KMS-11 (cell line): ENCODE data around the gene GLCCI1.

ENCODE experiments used
- H2AFZ ChIP-seq: fragments of 200-600 bp; sonication (generic); 2 replicates; pipeline ENCODE4 v1.6.1; 2016; ENCODE audit warnings: antibody characterized with exemption, mixed run types, low read depth
- H3K27ac ChIP-seq: fragments of 200-600 bp; sonication (generic); 2 replicates; pipeline ENCODE4 v1.6.1; 2016; ENCODE audit warnings: mild to moderate bottlenecking, mixed run types
- H3K27me3 ChIP-seq: fragments of 200-600 bp; sonication (generic); 2 replicates; pipeline ENCODE4 v1.6.1; 2017; ENCODE audit warnings: mild to moderate bottlenecking, low read depth, mixed run types, moderate library complexity; ENCODE audit not compliant: insufficient read depth
- H3K36me3 ChIP-seq: fragments of 200-600 bp; sonication (generic); 2 replicates; pipeline ENCODE4 v1.6.1; 2017; ENCODE audit warnings: mild to moderate bottlenecking, mixed run types; ENCODE audit not compliant: insufficient read depth
- H3K4me1 ChIP-seq: fragments of 200-600 bp; sonication (generic); 2 replicates; pipeline ENCODE4 v1.6.1; 2016; ENCODE audit warnings: mild to moderate bottlenecking, low read depth, mixed run types; ENCODE audit not compliant: poor library complexity, severe bottlenecking
- H3K4me2 ChIP-seq: fragments of 200-600 bp; sonication (generic); 2 replicates; pipeline ENCODE4 v1.7.0; 2016; ENCODE audit warnings: mild to moderate bottlenecking, mixed run types
- H3K4me3 ChIP-seq: fragments of 200-600 bp; sonication (generic); IDR thresholded peaks from 2 replicates; pipeline ENCODE4 v1.6.1; 2017; ENCODE audit warnings: low read depth, low read length, mixed read lengths; ENCODE audit not compliant: insufficient read depth
- H3K79me2 ChIP-seq: fragments of 200-600 bp; sonication (generic); 2 replicates; pipeline ENCODE4 v1.6.1; 2016; ENCODE audit warnings: low read depth, mixed run types; ENCODE audit not compliant: insufficient read depth
- H3K9ac ChIP-seq: fragments of 200-600 bp; sonication (generic); 2 replicates; pipeline ENCODE4 v1.6.1; 2016; ENCODE audit warnings: mild to moderate bottlenecking, mixed run types
- H4K20me1 ChIP-seq: fragments of 200-600 bp; sonication (generic); 2 replicates; pipeline ENCODE4 v1.6.1; 2016; ENCODE audit warnings: mild to moderate bottlenecking, mixed run types; ENCODE audit not compliant: insufficient read depth
- CTCF ChIP-seq: fragments of 200-600 bp; sonication (generic); conservative IDR thresholded peaks from 2 replicates; pipeline ENCODE4 v1.6.1; 2017; ENCODE audit warnings: low read depth, mild to moderate bottlenecking, antibody characterized with exemption, low read length, moderate library complexity, mixed read lengths

The GLCCI1 gene

DNA sequence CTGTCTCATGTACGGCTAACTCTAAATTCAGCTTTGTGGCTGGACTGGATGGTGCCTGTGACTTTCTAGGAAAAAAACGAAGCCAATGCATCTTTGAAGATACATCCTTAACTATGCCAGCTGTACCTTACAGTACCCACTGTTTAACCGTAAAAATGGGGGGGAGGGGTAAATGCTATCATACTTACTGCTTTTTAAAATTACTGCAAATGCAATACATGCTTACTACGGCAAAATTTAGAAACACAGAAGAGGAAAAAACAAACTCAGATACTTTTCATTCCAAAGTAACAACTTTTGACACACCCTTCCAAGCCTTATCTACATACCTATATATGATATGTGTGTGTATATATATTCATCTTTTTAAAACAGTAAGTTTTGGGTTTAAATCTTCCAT, 20.4 kb upstream of the GLCCI1 start:
- Histone ChIP-seq H3K4me2 (no peak overlapping the region), H3K27ac (no peak overlapping the region), H4K20me1 (no peaks in the 10 kb centered on the region), H3K4me3 (no peak overlapping the region), H3K27me3 (no peaks in the 10 kb centered on the region), H3K4me1 (peaks cover 71% of the 10 kb centered on the region), H3K79me2 (no peaks in the 10 kb centered on the region), H3K9ac (no peak overlapping the region), H2AFZ (no peak overlapping the region), H3K36me3 (no peaks in the 10 kb centered on the region)
- TF ChIP-seq CTCF, result no peak

GRCh38 chr7:7953806-7954205, 14.8 kb upstream of the GLCCI1 start:
- no peaks in the 10 kb centered on the region for H3K27me3 ChIP-seq
- H4K20me1 ChIP-seq, result no peaks in the 10 kb centered on the region
- no peaks in the 10 kb centered on the region for H3K79me2 ChIP-seq
- no peak overlapping the region for H3K27ac ChIP-seq
- no peak overlapping the region for H3K4me2 ChIP-seq
- H3K9ac ChIP-seq, result no peak overlapping the region
- H3K4me3 ChIP-seq, result no peak overlapping the region
- no peak for TF ChIP-seq CTCF
- H3K36me3 ChIP-seq, result no peaks in the 10 kb centered on the region
- H2AFZ ChIP-seq, result no peak overlapping the region
- H3K4me1 ChIP-seq, result peaks cover 60% of the 10 kb centered on the region

GRCh38 chr7:7956531-7957128, 12.0 kb upstream of the GLCCI1 start:
- H3K4me2 ChIP-seq, result no peak overlapping the region
- H3K27me3 ChIP-seq, result no peaks in the 10 kb centered on the region
- no peak overlapping the region for H3K27ac ChIP-seq
- H4K20me1 ChIP-seq, result no peaks in the 10 kb centered on the region
- no peak overlapping the region for H2AFZ ChIP-seq
- H3K4me1 ChIP-seq, result peaks cover 71% of the 10 kb centered on the region
- no peak for TF ChIP-seq CTCF
- no peaks in the 10 kb centered on the region for H3K79me2 ChIP-seq
- no peaks in the 10 kb centered on the region for H3K36me3 ChIP-seq
- no peak overlapping the region for H3K9ac ChIP-seq
- H3K4me3 ChIP-seq, result no peak overlapping the region

GRCh38 chr7:7957513-7957912, 11.1 kb upstream of the GLCCI1 start:
- H2AFZ ChIP-seq, result no peak overlapping the region
- H3K4me3 ChIP-seq, result no peak overlapping the region
- no peaks in the 10 kb centered on the region for H3K36me3 ChIP-seq
- peaks cover 80% of the 10 kb centered on the region for H3K4me1 ChIP-seq
- H3K9ac ChIP-seq, result no peak overlapping the region
- TF ChIP-seq CTCF, result no peak
- no peaks in the 10 kb centered on the region for H3K27me3 ChIP-seq
- no peak overlapping the region for H3K4me2 ChIP-seq
- H3K27ac ChIP-seq, result no peak overlapping the region
- H3K79me2 ChIP-seq, result no peaks in the 10 kb centered on the region
- H4K20me1 ChIP-seq, result no peaks in the 10 kb centered on the region
